B cell (primary cell): ENCODE results near the gene ZNF677.

Experiments used
- CTCF ChIP-seq: fragments of 200-600 bp; IDR thresholded peaks from one replicate; pipeline ENCODE4 v1.8.0; 2022; ENCODE audit warnings: antibody characterized with exemption, mild to moderate bottlenecking
- EZH2 ChIP-seq: IDR thresholded peaks from 2 replicates; pipeline ENCODE4 v1.6.1; 2012; ENCODE audit warnings: borderline replicate concordance, low read depth, mild to moderate bottlenecking, moderate library complexity, low read length; ENCODE audit not compliant: insufficient read depth, poor library complexity, severe bottlenecking

DNA sequence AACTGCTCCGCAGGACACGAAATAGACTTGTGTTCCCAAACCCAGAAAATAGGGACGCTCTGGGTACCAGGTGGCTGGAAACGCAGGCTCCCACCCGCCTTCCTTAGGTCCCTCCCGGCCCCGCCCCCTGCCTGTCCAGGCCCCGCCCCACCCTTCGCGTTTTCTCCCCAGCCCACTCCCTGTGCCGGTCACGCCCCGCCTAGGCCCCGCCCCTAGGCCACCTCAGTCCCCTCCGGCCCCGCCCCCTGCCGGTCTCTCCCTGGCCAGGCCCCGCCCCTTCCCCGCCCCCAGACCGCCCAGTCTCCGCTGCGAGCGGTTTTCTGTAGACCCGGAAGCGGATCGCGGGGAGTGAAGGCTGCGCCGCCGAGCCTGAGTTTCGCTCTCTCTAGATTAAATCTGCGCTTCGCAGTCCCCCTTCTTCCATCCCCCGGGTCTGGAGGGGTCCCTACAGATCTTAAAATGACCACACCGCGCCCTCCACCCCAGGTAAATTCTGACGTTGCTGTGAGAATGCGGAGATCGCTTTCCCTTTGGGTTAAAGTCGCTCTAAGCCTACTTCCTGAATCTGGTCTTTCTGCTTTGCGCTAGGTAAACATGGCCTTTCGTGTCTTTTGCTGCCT, 57.8 kb downstream of the ZNF677 start:
- TF ChIP-seq EZH2: no peak
- no peak for TF ChIP-seq CTCF
